Right forelimb (tissue), 1 donor: ENCODE measurements around the gene SEMA3F.

Experiments
- DNase-seq: peaks from one replicate; pipeline ENCODE4 v3.0.0-alpha.2; 2018

SEMA3F gene

GRCh38 chr3:50171540-50172301 lies 16.6 kb downstream of the SEMA3F start:
- DNase-seq = no peak

GRCh38 chr3:50172626-50173220 lies 17.6 kb downstream of the SEMA3F start:
- DNase-seq = no peak

- no peak for DNase-seq
Measured at GRCh38 chr3:50173685-50174516, 18.8 kb downstream of the SEMA3F start.

- DNase-seq = no peak
Measured at GRCh38 chr3:50174517-50174895, 19.4 kb downstream of the SEMA3F start.

GRCh38 chr3:50174947-50175524 lies 19.9 kb downstream of the SEMA3F start:
- no peak for DNase-seq

- no peak for DNase-seq
Measured at GRCh38 chr3:50177346-50177745, 22.2 kb downstream of the SEMA3F start.

- no peak for DNase-seq
Measured at GRCh38 chr3:50179710-50180109, 24.6 kb downstream of the SEMA3F start.

GRCh38 chr3:50181985-50182384 lies 26.9 kb downstream of the SEMA3F start:
- DNase-seq = no peak

GRCh38 chr3:50182533-50183099 lies 27.5 kb downstream of the SEMA3F start:
- no peak for DNase-seq

GRCh38 chr3:50183755-50184154 lies 28.6 kb downstream of the SEMA3F start:
- DNase-seq = no peak

GRCh38 chr3:50184242-50184978 lies 29.3 kb downstream of the SEMA3F start:
- no peak for DNase-seq

GRCh38 chr3:50185230-50185629 lies 30.1 kb downstream of the SEMA3F start:
- no peak for DNase-seq

GRCh38 chr3:50186096-50186495 lies 31.0 kb downstream of the SEMA3F start:
- DNase-seq = no peak

GRCh38 chr3:50187750-50188149 lies 32.6 kb downstream of the SEMA3F start:
- DNase-seq = no peak

GRCh38 chr3:50189274-50189673 lies 34.1 kb downstream of the SEMA3F start:
- DNase-seq = peak; percentile 86

GRCh38 chr3:50189989-50190388 lies 34.9 kb downstream of the SEMA3F start:
- no peak for DNase-seq

- DNase-seq = no peak
Measured at GRCh38 chr3:50190936-50191660, 36.0 kb downstream of the SEMA3F start, which contains the start of gene GNAT1. GNAT1 (plus strand) TSS chr3:50191610; CDS start chr3:50191726, 116 bp downstream.

- no peak for DNase-seq
Measured at GRCh38 chr3:50192124-50192523, 37.0 kb downstream of the SEMA3F start.

GRCh38 chr3:50192689-50193141 lies 37.6 kb downstream of the SEMA3F start:
- peak; percentile 89 for DNase-seq

GRCh38 chr3:50193286-50193685 lies 38.2 kb downstream of the SEMA3F start:
- DNase-seq = no peak

- DNase-seq = no peak
Measured at GRCh38 chr3:50193746-50194127, 38.6 kb downstream of the SEMA3F start.
